Stimulated activated CD4-positive, alpha-beta T cell treated with anti-CD3 and anti-CD28 coated beads, TNF-alpha, amount 100 ng/mL, for 24 hours (primary cell): ENCODE results near the gene MID1IP1.
A peak's percentile ranks its signal among the peaks of the same experiment; 100 is the strongest.

Experiments
- DNase-seq, 3 experiments: peaks; one replicate each; pipeline ENCODE4 v3.0.0-alpha.2; 2020; ENCODE audit warnings: low read depth in 3 of 3

MID1IP1 gene

GRCh38 chrX:38800981-38801845, at the start of gene MID1IP1:
MID1IP1 (plus strand) TSS chrX:38801459; CDS start chrX:38804947, 3,488 bp downstream.
- peak in 2 of 3 experiments; percentile 36 to 73 for DNase-seq

DNA sequence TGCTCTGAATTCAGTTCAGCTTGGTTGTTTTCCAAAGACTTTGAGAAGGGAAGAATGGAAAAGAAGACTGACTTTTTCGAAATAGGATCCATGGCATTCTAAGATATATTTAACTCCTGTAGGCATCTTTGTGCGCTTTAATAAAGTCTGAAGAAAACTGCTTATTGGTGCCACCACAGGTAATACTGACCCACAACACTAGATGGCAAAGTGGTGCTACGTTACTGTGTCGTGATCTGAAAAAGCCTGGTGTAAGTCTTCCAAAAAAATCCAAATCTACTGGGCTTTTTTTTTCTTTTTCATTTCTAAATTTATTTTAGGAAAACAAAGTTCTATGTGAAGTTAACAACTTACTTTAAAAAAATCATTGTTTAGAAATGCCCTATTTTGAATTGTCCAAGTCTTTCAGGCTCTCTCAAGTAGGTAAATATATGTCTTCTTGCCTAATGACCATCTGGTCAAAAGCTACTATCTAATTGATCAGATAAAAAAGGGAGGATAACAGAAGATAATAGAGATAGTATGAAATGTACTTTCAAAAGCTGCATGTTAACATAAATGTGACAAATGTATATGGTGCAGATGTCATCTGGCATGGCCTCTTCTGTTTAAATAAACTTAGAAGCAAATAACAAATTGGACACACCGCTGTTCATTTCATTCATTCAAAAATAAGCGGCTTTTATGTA, 47.0 kb upstream of the MID1IP1 start:
- peak in 2 of 3 experiments; percentile 5 to 8 for DNase-seq

GRCh38 chrX:38754818-38755718, 46.2 kb upstream of the MID1IP1 start:
- DNase-seq: no peak

GRCh38 chrX:38760883-38761282, 40.4 kb upstream of the MID1IP1 start:
- no peak for DNase-seq

DNA sequence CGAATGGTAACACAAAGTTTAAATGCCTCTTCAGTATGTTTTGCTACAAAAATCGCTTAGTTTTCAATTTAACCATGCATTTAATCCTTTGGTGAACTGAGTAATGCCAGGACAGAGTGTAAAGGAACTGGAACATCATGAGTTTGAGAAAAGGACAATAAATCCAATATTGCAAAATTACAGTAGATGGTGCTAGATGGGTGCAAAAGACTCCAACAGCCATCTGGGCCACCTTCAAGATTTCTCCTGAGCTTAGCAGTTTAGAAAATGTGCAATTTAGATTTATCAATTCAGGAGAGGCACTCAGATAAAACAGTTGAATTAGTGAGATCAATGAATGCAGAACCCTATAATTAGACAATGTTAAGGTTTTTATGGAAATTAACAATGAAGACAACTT, 33.2 kb upstream of the MID1IP1 start:
- no peak for DNase-seq

DNA sequence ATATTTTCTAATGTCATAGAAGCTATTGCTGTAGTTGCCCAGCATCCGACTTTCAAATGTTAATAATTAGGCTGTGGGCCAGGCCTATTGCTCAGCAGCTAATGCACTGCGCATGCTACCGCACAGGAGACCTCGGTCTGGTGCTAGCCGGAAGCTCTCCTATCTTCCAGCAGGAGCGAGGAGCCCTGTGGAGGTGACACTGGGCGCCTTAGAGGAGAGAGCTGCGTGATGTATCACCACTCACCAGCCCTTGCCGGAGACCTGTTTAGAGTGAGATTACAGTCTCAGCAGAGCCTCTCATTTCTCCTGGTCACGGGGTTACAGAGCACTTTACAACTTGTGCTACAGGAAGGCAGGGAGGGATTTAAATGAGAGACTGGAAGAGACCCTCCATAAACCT, 31.1 kb upstream of the MID1IP1 start:
- DNase-seq: no peak

GRCh38 chrX:38774249-38774648, 27.0 kb upstream of the MID1IP1 start:
- DNase-seq: no peak

DNA sequence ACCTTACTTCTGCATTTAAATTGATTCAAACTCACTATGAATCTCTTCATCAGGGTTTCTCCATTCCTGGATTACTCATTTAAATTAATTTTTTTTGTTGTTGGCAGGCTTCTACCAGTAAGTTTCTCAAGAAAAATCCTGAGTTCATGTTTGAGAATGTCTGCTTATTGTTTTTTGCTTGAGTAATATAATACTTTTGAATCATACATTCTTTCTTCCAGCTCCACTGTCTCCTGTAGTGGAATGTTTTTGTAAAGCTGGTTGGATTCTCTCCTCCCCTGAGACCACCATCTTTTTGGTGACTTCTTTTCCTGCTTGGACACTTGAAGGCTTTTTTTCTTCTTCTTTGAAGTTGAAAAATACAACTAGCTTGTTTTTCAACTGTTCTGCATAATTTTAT, 4.3 kb upstream of the MID1IP1 start:
- DNase-seq: no peak

GRCh38 chrX:38798956-38799355, 2.3 kb upstream of the MID1IP1 start:
- DNase-seq: no peak

DNA sequence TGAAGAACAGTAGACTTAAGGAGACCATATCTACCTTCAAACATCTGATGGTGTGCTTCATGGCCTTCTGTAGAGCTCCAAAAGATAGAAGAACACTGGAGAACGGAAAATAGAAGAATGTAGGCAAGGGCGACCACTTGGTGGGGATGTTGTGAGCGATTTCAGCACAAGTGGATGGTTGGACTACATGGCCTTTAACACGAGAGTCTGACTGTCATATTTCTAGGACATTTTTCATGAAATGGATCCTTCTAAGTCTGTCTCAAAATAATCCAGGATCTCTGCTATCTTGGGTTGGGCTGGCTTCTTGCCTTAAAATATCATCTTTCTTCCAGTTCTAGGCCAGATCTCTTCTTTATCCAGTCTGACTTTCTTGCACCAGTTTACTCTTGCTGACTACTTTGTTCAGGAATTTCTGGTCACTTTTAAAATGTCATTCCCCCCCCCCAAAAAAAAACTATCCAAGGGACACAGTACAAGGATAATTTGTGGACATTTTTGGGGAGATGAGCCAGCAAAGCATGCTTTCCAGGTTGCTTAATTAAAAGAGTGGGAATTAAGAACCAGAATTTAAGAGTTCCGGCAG, 1.2 kb upstream of the MID1IP1 start:
- no peak for DNase-seq

DNA sequence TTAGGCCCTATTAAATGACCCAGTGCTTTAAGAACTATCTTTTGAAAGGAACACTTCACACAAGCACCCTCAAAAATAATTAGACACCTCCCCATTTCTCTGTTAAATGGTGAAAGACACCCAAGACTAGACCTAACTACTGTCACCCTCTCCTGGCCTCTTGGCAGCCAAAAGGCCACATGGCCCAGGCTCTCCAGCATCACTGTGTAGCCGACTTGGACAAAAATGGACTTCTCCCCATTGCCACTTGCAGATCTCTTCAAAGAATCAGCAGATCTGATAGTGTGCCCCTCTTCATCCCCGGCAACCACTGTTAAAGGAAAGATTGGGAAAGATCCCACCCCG, 2.0 kb downstream of the MID1IP1 start:
- no peak for DNase-seq

GRCh38 chrX:38803588-38804431, 2.6 kb downstream of the MID1IP1 start:
- DNase-seq: peak in 2 of 3 experiments; percentile 46 to 78

GRCh38 chrX:38804432-38804681, 3.1 kb downstream of the MID1IP1 start:
- DNase-seq: peak in 1 of 3 experiments; percentile 22

DNA sequence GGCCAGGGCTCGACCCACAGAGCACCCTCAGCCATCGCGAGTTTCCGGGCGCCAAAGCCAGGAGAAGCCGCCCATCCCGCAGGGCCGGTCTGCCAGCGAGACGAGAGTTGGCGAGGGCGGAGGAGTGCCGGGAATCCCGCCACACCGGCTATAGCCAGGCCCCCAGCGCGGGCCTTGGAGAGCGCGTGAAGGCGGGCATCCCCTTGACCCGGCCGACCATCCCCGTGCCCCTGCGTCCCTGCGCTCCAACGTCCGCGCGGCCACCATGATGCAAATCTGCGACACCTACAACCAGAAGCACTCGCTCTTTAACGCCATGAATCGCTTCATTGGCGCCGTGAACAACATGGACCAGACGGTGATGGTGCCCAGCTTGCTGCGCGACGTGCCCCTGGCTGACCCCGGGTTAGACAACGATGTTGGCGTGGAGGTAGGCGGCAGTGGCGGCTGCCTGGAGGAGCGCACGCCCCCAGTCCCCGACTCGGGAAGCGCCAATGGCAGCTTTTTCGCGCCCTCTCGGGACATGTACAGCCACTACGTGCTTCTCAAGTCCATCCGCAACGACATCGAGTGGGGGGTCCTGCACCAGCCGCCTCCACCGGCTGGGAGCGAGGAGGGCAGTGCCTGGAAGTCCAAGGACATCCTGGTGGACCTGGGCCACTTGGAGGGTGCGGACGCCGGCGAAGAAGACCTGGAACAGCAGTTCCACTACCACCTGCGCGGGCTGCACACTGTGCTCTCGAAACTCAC, 3.6 kb downstream of the MID1IP1 start:
- DNase-seq: peak in 1 of 3 experiments; percentile 14

DNA sequence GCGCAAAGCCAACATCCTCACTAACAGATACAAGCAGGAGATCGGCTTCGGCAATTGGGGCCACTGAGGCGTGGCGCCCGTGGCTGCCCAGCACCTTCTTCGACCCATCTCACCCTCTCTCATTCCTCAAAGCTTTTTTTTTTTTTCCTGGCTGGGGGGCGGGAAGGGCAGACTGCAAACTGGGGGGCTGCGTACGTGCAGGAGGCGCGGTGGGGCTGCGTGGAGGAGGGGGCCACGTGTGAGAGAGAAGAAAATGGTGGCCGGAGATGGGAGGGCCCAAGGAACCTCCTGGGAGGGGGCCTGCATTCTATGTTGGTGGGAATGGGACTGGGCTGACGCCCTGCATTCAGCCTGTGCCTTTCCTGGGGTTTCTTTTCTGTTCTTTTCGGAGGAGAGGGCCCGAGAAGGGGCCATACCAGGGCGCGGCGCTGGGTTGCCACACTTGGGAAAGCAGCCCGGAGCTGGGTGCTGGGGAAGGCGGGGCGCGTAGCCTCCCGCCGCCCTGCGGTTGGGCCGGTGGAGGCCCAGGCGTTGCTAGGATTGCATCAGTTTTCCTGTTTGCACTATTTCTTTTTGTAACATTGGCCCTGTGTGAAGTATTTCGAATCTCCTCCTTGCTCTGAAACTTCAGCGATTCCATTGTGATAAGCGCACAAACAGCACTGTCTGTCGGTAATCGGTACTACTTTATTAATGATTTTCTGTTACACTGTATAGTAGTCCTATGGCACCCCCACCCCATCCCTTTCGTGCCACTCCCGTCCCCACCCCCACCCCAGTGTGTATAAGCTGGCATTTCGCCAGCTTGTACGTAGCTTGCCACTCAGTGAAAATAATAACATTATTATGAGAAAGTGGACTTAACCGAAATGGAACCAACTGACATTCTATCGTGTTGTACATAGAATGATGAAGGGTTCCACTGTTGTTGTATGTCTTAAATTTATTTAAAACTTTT, 4.5 kb downstream of the MID1IP1 start:
- peak in 2 of 3 experiments; percentile 33 to 49 for DNase-seq

DNA sequence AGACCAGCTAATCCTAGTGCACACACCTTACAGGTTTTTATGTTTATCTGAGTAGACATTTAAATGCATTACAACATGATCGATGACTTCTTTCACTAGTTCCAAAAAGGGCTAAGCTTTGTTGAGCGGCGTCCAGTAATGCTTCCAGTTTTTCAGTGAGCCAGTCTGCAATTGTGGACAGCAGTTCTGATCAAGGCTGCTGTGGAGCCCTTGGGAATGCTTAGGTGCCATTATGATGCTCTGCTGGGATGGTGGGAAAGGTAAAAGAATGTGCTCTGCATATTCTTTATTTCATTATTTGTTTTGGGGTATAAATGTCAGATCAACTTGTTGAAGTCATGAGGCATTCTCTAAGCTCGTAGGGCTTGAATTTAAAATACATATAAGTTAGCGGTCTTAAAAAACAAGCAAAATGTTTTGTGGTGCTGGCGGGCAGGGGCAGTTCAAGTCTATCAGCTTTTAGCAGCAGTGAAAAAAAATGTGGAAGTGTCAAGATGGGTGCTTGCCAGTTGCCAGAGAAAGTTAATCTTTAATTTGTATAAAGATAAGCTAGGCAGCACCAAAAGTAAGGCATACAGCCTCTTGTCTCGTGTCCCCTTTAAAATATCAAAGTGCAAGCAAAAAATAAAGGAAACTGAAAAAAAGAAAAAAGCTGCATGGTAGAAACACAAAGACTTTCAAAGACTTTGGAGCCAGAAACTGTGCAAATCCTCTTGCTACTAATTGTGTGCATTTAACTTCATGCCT, 5.8 kb downstream of the MID1IP1 start:
- DNase-seq: no peak

DNA sequence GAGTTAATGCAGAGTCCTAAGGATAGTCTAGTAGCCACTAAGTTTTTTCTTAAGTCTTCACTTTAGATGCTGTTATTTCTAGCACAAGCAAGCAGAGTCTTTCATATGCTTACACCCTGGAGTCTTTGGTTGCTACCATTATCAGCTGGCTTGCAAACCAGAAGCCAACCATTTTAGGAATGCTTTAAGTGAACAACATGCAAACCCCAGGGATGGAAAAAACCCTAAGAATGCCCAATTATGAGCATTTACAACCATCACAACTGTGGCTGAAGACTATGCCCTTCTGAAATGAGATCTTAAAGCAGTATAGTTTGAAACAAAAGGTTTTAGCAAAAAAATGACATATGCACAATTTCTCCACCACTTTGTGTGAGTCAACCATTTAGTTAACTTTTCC, 6.6 kb downstream of the MID1IP1 start:
- DNase-seq: no peak

DNA sequence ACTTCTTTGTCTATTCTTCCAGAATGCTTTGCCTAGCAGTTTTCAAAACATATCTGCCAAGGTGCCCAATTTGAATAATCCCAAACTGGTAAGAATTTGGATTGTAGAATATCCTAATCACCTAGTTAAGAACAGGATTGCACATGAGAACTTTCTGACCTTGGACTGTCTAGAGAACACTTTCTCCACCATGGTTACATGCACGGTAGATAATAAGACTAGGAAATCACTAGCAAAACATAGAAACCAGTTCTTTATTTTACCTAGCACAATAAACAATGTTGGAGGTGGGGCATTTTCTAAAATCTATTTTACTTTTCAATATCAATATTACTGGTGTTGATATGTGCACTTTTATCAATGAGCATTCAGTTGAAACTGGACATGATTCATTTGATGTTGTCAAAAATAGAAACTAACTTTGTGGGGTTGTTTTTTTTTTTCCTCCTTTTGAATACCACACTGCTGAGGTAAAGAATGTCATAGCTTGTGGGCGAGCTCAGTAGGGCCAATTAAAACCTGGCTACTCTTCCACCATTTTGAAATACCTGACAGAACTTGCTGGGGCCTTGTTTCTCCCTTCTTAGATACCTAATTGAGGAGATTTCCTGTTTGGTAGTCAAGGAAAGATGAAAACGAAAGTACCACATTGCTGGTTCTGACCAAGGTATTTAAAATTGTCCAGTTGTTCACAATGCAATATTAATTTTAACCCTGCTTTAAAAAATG, 10.4 kb downstream of the MID1IP1 start:
- no peak for DNase-seq
